HepG2 (cell line): ENCODE measurements around the gene RAB36. TPM values are rescaled to one million over a fixed set of nuclear protein-coding genes. Genes with fewer than 3 reads are reported as not detected.

Source experiments
- MIXL1 ChIP-seq: IDR thresholded peaks from 2 replicates; pipeline ENCODE4 v1.6.1; 2016
- MTF2 ChIP-seq: sonication (generic); formaldehyde crosslinking; IDR thresholded peaks from 2 replicates; pipeline ENCODE4 v1.5.0; 2020; ENCODE audit warnings: missing genetic modification reagents, borderline replicate concordance
- NR2F6 ChIP-seq, 2 experiments: IDR thresholded peaks; 2 replicates each; pipeline ENCODE4 v1.6.1; 2016; ENCODE audit warnings: antibody characterized with exemption in 1 of 2, mild to moderate bottlenecking in 1 of 2
- SAFB2 ChIP-seq: sonication (generic); formaldehyde crosslinking; IDR thresholded peaks from 2 replicates; pipeline ENCODE4 v1.5.1; 2020; ENCODE audit warnings: missing genetic modification reagents, low read depth, mild to moderate bottlenecking, borderline replicate concordance
- ZBTB7B ChIP-seq: sonication (generic); formaldehyde crosslinking; IDR thresholded peaks from 2 replicates; pipeline ENCODE4 v1.4.0; 2020; ENCODE audit warnings: missing genetic modification reagents
- ZFYVE20 ChIP-seq: sonication (generic); formaldehyde crosslinking; IDR thresholded peaks from 2 replicates; pipeline ENCODE4 v1.8.0; 2023; ENCODE audit warnings: low read depth, mild to moderate bottlenecking, moderate library complexity, missing genetic modification reagents, borderline replicate concordance
- ZNF142 ChIP-seq: sonication (generic); formaldehyde crosslinking; IDR thresholded peaks from 2 replicates; pipeline ENCODE4 v1.4.0; 2020; ENCODE audit warnings: missing genetic modification reagents
- ZNF556 ChIP-seq: sonication (generic); formaldehyde crosslinking; IDR thresholded peaks from 2 replicates; pipeline ENCODE4 v1.4.0; 2020; ENCODE audit warnings: mild to moderate bottlenecking, missing genetic modification reagents, borderline replicate concordance
- ZNF616 ChIP-seq: sonication (generic); formaldehyde crosslinking; IDR thresholded peaks from 2 replicates; pipeline ENCODE4 v1.5.0; 2020; ENCODE audit warnings: low read depth, mild to moderate bottlenecking, missing genetic modification reagents
- polyA plus RNA-seq, 8 experiments: library from polyadenylated mRNA; depleted of rRNA in 3 of 8; stranded (reverse) in 7 of 8; unstranded in 1 of 8; fragments of >200 nt; fragmentation: Illumina TruSeq in 4 of 8; extraction: Trizol in 4 of 8; gene quantifications; 2 replicates each; pipeline versions ENCODE4 v1.2.1 to v1.2.3, GENCODE V29; 2011 to 2016; ENCODE audit warnings: low read depth in 4 of 8, missing spikeins in 1 of 8, mixed read lengths in 1 of 8; ENCODE audit not compliant: insufficient read depth in 1 of 8
- total RNA-seq, 5 experiments: library from RNA; depleted of rRNA; stranded (reverse); fragments of >200 nt; fragmentation: Illumina TruSeq; extraction: Trizol; gene quantifications; 2 replicates each; pipeline ENCODE4 v1.2.3, GENCODE V29; 2016; ENCODE audit warnings: low read depth in 1 of 5
- TF ChIP-seq, protein P1 (sequence below): sonication (generic); formaldehyde crosslinking; IDR thresholded peaks from 2 replicates; pipeline ENCODE4 v1.4.0; 2020; ENCODE audit warnings: mild to moderate bottlenecking, missing genetic modification reagents
- TF ChIP-seq, protein P2 (sequence below): sonication (generic); formaldehyde crosslinking; IDR thresholded peaks from 2 replicates; pipeline ENCODE4 v1.5.0; 2020; ENCODE audit warnings: mild to moderate bottlenecking, missing genetic modification reagents

Gene RAB36
- total and polyA plus RNA-seq, 2 of the 13 experiments (the other 11 are each of a cell fraction or from before 2014, with no cell fraction given): 0.24 to 0.86 TPM

- TF ChIP-seq, protein P1, sequence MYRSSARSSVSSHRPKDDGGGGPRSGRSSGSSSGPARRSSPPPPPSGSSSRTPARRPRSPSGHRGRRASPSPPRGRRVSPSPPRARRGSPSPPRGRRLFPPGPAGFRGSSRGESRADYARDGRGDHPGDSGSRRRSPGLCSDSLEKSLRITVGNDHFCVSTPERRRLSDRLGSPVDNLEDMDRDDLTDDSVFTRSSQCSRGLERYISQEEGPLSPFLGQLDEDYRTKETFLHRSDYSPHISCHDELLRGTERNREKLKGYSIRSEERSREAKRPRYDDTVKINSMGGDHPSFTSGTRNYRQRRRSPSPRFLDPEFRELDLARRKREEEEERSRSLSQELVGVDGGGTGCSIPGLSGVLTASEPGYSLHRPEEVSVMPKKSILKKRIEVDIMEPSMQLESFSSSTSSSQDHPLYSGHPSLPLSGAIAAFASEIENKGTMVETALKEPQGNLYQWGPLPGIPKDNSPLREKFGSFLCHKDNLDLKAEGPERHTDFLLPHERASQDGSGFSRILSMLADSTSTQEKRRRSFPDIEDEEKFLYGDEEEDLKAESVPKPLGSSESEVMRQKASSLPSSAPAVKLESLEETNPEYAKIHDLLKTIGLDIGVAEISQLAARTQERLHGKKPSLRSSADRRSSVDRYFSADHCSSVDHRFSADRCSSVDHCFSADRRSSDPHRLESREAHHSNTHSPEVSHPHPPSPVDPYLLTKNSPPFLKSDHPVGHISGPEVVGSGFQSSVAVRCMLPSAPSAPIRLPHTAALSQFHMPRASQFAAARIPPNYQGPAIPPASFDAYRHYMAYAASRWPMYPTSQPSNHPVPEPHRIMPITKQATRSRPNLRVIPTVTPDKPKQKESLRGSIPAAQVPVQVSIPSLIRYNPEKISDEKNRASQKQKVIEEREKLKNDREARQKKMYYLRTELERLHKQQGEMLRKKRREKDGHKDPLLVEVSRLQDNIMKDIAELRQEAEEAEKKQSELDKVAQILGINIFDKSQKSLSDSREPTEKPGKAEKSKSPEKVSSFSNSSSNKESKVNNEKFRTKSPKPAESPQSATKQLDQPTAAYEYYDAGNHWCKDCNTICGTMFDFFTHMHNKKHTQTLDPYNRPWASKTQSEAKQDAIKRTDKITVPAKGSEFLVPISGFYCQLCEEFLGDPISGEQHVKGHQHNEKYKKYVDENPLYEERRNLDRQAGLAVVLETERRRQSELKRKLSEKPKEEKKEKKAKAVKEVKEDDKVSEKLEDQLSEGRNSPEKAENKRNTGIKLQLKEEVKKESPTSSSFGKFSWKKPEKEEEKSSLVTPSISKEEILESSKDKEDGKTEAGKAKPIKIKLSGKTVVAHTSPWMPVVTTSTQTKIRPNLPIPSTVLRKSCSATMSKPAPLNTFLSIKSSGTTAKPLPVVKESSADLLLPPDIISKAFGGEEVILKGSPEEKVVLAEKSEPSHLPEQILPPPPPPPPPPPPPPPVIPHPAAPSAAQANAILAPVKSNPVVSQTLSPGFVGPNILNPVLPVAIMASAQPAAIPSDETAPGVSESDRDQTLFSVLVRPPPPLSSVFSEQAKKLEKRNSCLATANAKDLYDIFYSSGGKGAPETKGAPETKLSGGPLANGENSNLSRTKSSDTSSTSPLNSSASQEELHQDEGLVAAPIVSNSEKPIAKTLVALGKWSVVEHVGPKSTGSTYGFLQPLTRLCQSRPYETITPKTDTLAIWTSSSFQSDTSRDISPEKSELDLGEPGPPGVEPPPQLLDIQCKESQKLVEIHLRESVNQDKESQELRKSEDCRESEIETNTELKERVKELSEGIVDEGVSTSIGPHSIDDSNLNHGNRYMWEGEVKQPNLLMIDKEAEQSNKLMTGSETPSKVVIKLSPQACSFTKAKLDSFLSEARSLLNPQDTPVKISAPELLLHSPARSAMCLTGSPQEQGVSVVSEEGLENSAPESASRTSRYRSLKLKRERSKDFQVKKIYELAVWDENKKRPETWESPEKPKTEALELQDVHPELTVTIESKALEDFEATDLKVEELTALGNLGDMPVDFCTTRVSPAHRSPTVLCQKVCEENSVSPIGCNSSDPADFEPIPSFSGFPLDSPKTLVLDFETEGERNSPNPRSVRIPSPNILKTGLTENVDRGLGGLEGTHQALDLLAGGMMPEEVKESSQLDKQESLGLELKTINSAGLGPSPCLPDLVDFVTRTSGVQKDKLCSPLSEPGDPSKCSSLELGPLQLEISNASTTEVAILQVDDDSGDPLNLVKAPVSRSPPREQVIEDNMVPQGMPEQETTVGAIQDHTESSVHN (CRISPR knock-in tag): 0 out of 2 replicates have a peak, but pooled peaks have one; percentile 47
- peak; percentile 58 for TF ChIP-seq NR2F6 (IDR thresholded peaks at IDR 0.05)
- TF ChIP-seq NR2F6 (CRISPR knock-in tag; IDR thresholded peaks at IDR 0.05): no peak
- TF ChIP-seq MIXL1 (CRISPR knock-in tag): no peak
- TF ChIP-seq ZFYVE20 (CRISPR knock-in tag): no peak
- TF ChIP-seq ZBTB7B: 0 out of 2 replicates have a peak, but pooled peaks have one; percentile 39
- TF ChIP-seq ZNF616: peak; percentile 53; the same call in 1 of the 2 replicates
- TF ChIP-seq ZNF556 (CRISPR knock-in tag): peak; percentile 91; the same call in 1 of the 2 replicates
- TF ChIP-seq, protein P2, sequence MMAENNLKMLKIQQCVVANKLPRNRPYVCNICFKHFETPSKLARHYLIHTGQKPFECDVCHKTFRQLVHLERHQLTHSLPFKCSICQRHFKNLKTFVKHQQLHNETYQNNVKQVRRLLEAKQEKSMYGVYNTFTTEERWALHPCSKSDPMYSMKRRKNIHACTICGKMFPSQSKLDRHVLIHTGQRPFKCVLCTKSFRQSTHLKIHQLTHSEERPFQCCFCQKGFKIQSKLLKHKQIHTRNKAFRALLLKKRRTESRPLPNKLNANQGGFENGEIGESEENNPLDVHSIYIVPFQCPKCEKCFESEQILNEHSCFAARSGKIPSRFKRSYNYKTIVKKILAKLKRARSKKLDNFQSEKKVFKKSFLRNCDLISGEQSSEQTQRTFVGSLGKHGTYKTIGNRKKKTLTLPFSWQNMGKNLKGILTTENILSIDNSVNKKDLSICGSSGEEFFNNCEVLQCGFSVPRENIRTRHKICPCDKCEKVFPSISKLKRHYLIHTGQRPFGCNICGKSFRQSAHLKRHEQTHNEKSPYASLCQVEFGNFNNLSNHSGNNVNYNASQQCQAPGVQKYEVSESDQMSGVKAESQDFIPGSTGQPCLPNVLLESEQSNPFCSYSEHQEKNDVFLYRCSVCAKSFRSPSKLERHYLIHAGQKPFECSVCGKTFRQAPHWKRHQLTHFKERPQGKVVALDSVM (CRISPR knock-in tag): peak; percentile 72; the same call in 1 of the 2 replicates
- TF ChIP-seq ZNF142 (CRISPR knock-in tag): no peak
- no peak for TF ChIP-seq SAFB2 (CRISPR knock-in tag)
- TF ChIP-seq MTF2 (CRISPR knock-in tag): peak; percentile 54; the same call in 1 of the 2 replicates
Observed at GRCh38 chr22:23179381-23180299, 34.4 kb downstream of the RAB36 start (continued).
